HEK293T (cell line): Measurements from ENCODE around the gene CCDC177.

ENCODE experiments used
- CTCF ChIA-PET: fragments of 350-600 bp; formaldehyde crosslinking; extraction: SDS; loops from one replicate; lab custom pipeline; 2021; ENCODE audit warnings: antibody characterized with exemption, inconsistent platforms; lab: Yijun Ruan, JAX
- POLR2A ChIA-PET: fragments of 350-600 bp; formaldehyde crosslinking; extraction: SDS; loops from one replicate; lab custom pipeline; 2020; ENCODE audit warnings: antibody characterized with exemption, inconsistent platforms; lab: Yijun Ruan, JAX
- DNase-seq: peaks from one replicate; pipeline ENCODE4 v3.0.0; 2012; ENCODE audit warnings: mixed read lengths; ENCODE audit errors: extremely low spot score
- ARNT ChIP-seq: fragments of 450-650 bp; IDR thresholded peaks from 2 replicates; pipeline ENCODE4 v1.6.1; 2017; ENCODE audit warnings: mild to moderate bottlenecking
- BHLHE40 ChIP-seq: fragments of 450-650 bp; IDR thresholded peaks from 2 replicates; pipeline ENCODE4 v1.6.1; 2016; ENCODE audit warnings: mild to moderate bottlenecking, moderate library complexity, borderline replicate concordance
- CTBP1 ChIP-seq: fragments of 450-650 bp; IDR thresholded peaks from 2 replicates; pipeline ENCODE4 v1.6.1; 2016; ENCODE audit warnings: borderline replicate concordance
- ELF4 ChIP-seq: fragments of 450-650 bp; IDR thresholded peaks from 2 replicates; pipeline ENCODE4 v1.6.1; 2017; ENCODE audit warnings: antibody characterized with exemption
- FOXA1 ChIP-seq: fragments of 450-650 bp; IDR thresholded peaks from 2 replicates; pipeline ENCODE4 v1.6.1; 2016; ENCODE audit warnings: mild to moderate bottlenecking
- FOXK2 ChIP-seq: fragments of 450-650 bp; IDR thresholded peaks from 2 replicates; pipeline ENCODE4 v1.6.1; 2016; ENCODE audit warnings: mild to moderate bottlenecking
- FOXM1 ChIP-seq: fragments of 450-650 bp; IDR thresholded peaks from 2 replicates; pipeline ENCODE4 v1.6.1; 2017; ENCODE audit warnings: mild to moderate bottlenecking, borderline replicate concordance
- HDGF ChIP-seq: fragments of 450-650 bp; IDR thresholded peaks from 2 replicates; pipeline ENCODE4 v1.6.1; 2017; ENCODE audit warnings: antibody characterized with exemption, borderline replicate concordance
- L3MBTL2 ChIP-seq: fragments of 450-650 bp; conservative IDR thresholded peaks from 2 replicates; pipeline ENCODE4 v1.6.1; 2016; ENCODE audit warnings: mild to moderate bottlenecking
- LEF1 ChIP-seq: fragments of 450-650 bp; IDR thresholded peaks from 2 replicates; pipeline ENCODE4 v1.6.1; 2017; ENCODE audit warnings: mild to moderate bottlenecking, borderline replicate concordance
- NFRKB ChIP-seq: fragments of 450-650 bp; IDR thresholded peaks from 2 replicates; pipeline ENCODE4 v1.6.1; 2016; ENCODE audit warnings: mild to moderate bottlenecking, moderate library complexity
- SP1 ChIP-seq: fragments of 450-650 bp; IDR thresholded peaks from 2 replicates; pipeline ENCODE4 v1.6.1; 2017
- SUZ12 ChIP-seq: fragments of 450-650 bp; IDR thresholded peaks from 2 replicates; pipeline ENCODE4 v1.6.1; 2016; ENCODE audit warnings: mild to moderate bottlenecking
- TARDBP ChIP-seq: fragments of 450-650 bp; IDR thresholded peaks from 2 replicates; pipeline ENCODE4 v1.6.1; 2016
- ZNF384 ChIP-seq: fragments of 450-650 bp; IDR thresholded peaks from 2 replicates; pipeline ENCODE4 v1.6.1; 2016
- TF ChIP-seq, protein P1 (sequence below): fragments of 450-650 bp; IDR thresholded peaks from 2 replicates; pipeline ENCODE4 v1.6.1; 2016

The CCDC177 gene

GRCh38 chr14:69540654-69541335, 33.9 kb downstream of the CCDC177 start:
- CTCF ChIA-PET: interaction anchor here (0.6 to 2.5 kb wide), 4 partner anchors 8 to 117 kb away, joined by 3 to 11 read pairs (median 4); no protein-coding TSS in a partner anchor
- no peak for TF ChIP-seq BHLHE40
- no peak for TF ChIP-seq SUZ12
- no peak for TF ChIP-seq ZNF384
- no peak for TF ChIP-seq ARNT
- no peak for TF ChIP-seq ELF4
- TF ChIP-seq, protein P1, sequence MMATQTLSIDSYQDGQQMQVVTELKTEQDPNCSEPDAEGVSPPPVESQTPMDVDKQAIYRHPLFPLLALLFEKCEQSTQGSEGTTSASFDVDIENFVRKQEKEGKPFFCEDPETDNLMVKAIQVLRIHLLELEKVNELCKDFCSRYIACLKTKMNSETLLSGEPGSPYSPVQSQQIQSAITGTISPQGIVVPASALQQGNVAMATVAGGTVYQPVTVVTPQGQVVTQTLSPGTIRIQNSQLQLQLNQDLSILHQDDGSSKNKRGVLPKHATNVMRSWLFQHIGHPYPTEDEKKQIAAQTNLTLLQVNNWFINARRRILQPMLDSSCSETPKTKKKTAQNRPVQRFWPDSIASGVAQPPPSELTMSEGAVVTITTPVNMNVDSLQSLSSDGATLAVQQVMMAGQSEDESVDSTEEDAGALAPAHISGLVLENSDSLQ: no peak
- no peak for TF ChIP-seq CTBP1
- no peak for TF ChIP-seq NFRKB
- TF ChIP-seq TARDBP: no peak
- no peak for TF ChIP-seq SP1
- TF ChIP-seq HDGF: no peak
- TF ChIP-seq LEF1: no peak
- TF ChIP-seq FOXA1: no peak
- no peak for TF ChIP-seq L3MBTL2
- POLR2A ChIA-PET: no interaction called here
- DNase-seq: no peak

DNA sequence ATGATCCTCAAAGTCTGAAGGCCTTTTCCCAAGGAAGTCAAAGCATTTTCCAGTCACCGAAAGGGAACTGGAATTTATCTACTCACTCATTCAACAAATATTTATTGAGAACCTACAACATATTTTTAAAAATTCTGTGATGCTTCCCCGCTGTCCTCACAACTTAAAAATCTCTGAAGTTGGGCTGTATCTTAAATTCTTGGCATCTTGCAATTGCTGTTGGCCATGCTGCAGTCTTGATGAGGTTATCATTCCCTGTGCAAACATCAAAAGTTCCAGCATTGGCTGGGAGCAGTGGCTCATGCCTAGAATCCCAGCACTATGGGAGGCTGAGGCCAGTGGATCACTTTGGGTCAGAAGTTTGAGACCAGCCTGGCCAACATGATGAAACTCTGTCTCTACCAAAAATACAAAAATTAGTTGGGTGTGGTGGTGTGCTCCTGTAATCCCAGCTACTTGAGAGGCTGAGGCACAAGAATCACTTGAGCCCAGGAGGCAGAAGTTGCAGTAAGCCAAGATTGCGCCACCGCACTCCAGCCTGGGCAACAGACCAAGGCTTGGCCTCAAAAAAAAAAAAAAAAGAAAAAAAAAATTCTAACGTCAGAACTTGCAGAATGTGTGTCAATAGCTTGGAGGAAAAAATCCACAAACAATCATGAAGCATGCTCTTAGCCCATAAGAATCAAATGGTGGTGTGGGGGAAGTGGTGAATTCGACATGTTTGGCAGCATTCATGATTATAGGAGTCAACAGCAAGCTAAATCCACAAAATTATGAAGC, 34.9 kb downstream of the CCDC177 start:
- CTCF ChIA-PET: interaction anchor here (0.6 to 2.5 kb wide), 3 partner anchors 9 to 116 kb away, joined by 3 to 11 read pairs (median 3); no protein-coding TSS in a partner anchor
- TF ChIP-seq FOXK2: no peak
- TF ChIP-seq BHLHE40: no peak
- TF ChIP-seq, protein P1: no peak
- TF ChIP-seq ZNF384: no peak
- TF ChIP-seq CTBP1: no peak
- POLR2A ChIA-PET: no interaction called here
- no peak for DNase-seq

GRCh38 chr14:69538766-69539165, 35.9 kb downstream of the CCDC177 start:
- TF ChIP-seq, protein P1: no peak
- TF ChIP-seq LEF1: no peak
- TF ChIP-seq CTBP1: no peak
- no peak for TF ChIP-seq FOXK2
- TF ChIP-seq SUZ12: no peak
- no peak for TF ChIP-seq SP1
- TF ChIP-seq FOXA1: no peak
- no peak for TF ChIP-seq ZNF384
- no peak for TF ChIP-seq BHLHE40
- TF ChIP-seq NFRKB: no peak
- TF ChIP-seq ARNT: no peak
- no peak for TF ChIP-seq HDGF
- POLR2A ChIA-PET: no interaction called here
- CTCF ChIA-PET: interaction anchor here (2.5 kb wide), 1 partner anchor 10 kb away, joined by 11 read pairs; no protein-coding TSS in a partner anchor
- DNase-seq: no peak

DNA sequence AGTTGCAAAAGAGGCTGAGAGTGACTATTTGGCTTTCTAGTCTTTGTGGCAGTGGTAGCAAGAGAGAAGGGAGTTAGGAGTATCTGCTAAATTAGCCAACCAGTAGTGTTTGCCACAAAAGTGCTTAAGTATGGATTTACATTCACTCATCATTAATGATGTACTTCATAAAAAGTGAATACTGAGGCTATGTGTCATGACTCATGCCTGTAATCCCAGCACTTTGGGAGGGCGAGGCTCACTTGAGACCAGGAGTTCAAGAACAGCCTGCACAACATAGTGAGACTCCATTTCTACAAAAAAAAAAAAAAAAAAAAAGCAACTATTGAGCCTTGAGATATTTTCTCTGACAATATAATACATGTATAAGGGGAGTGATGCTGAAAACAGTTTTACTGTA, 36.8 kb downstream of the CCDC177 start:
- CTCF ChIA-PET: interaction anchor here (1.0 kb wide), 1 partner anchor 10 kb away, joined by 7 read pairs; no protein-coding TSS in a partner anchor
- DNase-seq: no peak

DNA sequence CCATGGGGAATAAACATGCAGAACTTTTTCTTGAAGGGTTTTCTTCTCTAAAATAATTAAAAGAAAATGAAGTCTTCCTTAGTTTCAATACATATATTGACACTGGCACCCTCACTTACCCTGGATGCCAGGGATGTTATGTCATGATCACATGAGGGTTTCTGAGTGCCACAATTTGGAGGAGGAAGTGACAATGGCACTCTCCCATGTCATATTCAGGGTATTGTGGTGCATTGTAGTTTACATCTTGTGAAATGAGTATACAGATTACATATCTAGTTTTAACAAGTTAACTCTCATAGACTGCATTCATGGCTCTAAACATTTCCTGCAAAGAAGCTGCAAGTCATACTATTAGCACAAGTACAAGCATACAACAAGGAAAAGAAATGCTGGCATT, 37.7 kb downstream of the CCDC177 start:
- ChIA-PET CTCF (interaction anchor here (0.6 to 1.0 kb wide), 3 partner anchors 11 to 43 kb away, joined by 3 to 7 read pairs (median 7); no protein-coding TSS in a partner anchor), POLR2A (no interaction called here)
- TF ChIP-seq ZNF384 (no peak), TARDBP (no peak), LEF1 (no peak), ELF4 (no peak), ARNT (no peak), FOXA1 (no peak), BHLHE40 (no peak), HDGF (no peak), L3MBTL2 (no peak), SP1 (no peak), CTBP1 (no peak), FOXM1 (no peak), SUZ12 (no peak), NFRKB (no peak), FOXK2 (no peak)
- TF ChIP-seq, protein P1: no peak
- DNase-seq: no peak

More for the DNA sequence above, 36.8 kb downstream of the CCDC177 start:
- POLR2A ChIA-PET: no interaction called here
- no peak for TF ChIP-seq L3MBTL2
- TF ChIP-seq FOXA1: no peak
- no peak for TF ChIP-seq HDGF
- no peak for TF ChIP-seq ARNT
- TF ChIP-seq BHLHE40: no peak
- no peak for TF ChIP-seq ZNF384
- no peak for TF ChIP-seq SP1
- no peak for TF ChIP-seq SUZ12
